ENCODE measurements around the gene GPC6. TPM values are rescaled to one million over a fixed set of nuclear protein-coding genes. Genes with fewer than 3 reads are reported as not detected.

The GPC6 gene
- total and polyA plus RNA-seq, 10 donors = 0.22 to 9.3 (median 4.5) TPM

DNA sequence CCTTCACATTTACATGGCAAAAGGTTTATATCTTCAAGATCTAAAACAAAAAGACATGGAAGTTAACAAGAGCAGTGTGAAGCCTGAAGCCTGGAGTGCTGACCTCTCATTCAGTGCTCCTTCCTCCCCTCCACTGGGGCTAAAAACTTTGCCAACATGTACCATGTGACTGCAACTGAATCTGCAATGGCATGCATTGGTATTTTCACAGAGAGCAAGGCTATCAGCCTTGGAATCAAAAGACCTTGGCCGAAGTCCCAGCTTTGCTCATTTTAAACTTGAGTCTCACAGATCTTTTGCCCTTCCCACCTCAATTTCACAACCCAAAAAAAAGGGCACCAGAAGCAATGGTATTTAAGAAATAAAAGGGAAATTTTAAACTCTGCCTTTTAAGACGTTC, 927.8 kb downstream of the GPC6 start:
- no peak overlapping the region for H3K4me3 ChIP-seq
- H3K9me3 ChIP-seq = no peaks in the 10 kb centered on the region
- intact Hi-C loops (cut with DNase I; ENCODE audit: low total_unique reads) = no loop called here
- peaks cover 0 to 7% (median 0%) of the 10 kb centered on the region in 6 donors for H3K4me1 ChIP-seq
- no peaks in the 10 kb centered on the region for H3K36me3 ChIP-seq
- TF ChIP-seq, protein P1, sequence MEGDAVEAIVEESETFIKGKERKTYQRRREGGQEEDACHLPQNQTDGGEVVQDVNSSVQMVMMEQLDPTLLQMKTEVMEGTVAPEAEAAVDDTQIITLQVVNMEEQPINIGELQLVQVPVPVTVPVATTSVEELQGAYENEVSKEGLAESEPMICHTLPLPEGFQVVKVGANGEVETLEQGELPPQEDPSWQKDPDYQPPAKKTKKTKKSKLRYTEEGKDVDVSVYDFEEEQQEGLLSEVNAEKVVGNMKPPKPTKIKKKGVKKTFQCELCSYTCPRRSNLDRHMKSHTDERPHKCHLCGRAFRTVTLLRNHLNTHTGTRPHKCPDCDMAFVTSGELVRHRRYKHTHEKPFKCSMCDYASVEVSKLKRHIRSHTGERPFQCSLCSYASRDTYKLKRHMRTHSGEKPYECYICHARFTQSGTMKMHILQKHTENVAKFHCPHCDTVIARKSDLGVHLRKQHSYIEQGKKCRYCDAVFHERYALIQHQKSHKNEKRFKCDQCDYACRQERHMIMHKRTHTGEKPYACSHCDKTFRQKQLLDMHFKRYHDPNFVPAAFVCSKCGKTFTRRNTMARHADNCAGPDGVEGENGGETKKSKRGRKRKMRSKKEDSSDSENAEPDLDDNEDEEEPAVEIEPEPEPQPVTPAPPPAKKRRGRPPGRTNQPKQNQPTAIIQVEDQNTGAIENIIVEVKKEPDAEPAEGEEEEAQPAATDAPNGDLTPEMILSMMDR (IDR thresholded peaks at IDR 0.05 in 8 of 11, conservative IDR thresholded peaks at IDR 0.05 in 3 of 11) = no peak
- TF ChIP-seq POLR2AphosphoS5 (IDR thresholded peaks at IDR 0.05) (no peak), POLR2A (IDR thresholded peaks at IDR 0.05) (no peak)
- H3K27me3 ChIP-seq (replicated peaks in 1 of 7) = peaks cover 0 to 4% (median 0%) of the 10 kb centered on the region in 7 donors
- H3K27ac ChIP-seq = peak overlapping the region in 1 of 8 donors; percentile 4
- WGBS, 5 donors = 37 to 57% (median 46%) methylated on average over 2 of the region's 2 CpGs
- DNase-seq = no peak

DNA sequence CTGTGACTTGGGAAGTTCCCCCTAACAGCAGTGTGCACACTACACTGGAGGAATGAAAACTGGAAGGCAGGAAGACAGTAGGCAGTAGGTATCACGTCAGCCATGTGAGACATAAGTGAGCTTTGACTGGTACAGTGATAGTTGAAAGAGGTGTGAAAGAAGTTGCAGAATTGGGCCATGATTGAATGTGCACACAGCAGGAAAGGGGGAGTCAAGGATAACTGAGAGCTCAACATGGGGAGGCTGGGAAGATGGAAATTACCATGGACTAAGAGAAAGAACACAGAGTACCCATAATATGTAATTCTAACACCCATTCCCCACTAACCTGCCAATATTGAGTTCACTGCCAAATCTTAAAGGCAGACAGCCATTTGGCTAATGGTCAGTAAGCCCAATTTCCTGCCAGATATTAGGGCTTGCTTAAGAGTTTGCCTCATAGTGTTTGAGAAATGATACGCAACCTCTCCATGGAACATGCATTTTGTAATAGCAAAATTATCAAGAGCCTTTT, 931.2 kb downstream of the GPC6 start:
- no peak for DNase-seq
- Histone ChIP-seq H3K4me1 (peaks cover 0 to 7% (median 0%) of the 10 kb centered on the region in 6 donors), H3K27me3 (replicated peaks in 1 of 7) (no peaks in the 10 kb centered on the region), H3K4me3 (no peak overlapping the region), H3K36me3 (no peaks in the 10 kb centered on the region), H3K27ac (peak overlapping the region in 2 of 8 donors; percentile 4 to 28), H3K9me3 (peaks cover 0 to 5% (median 0%) of the 10 kb centered on the region in 8 donors)
- TF ChIP-seq POLR2A (IDR thresholded peaks at IDR 0.05) (no peak), POLR2AphosphoS5 (IDR thresholded peaks at IDR 0.05) (no peak)
- TF ChIP-seq, protein P1 (IDR thresholded peaks at IDR 0.05 in 8 of 11, conservative IDR thresholded peaks at IDR 0.05 in 3 of 11) = no peak
- 45 to 81% (median 66%) methylated on average over 2 of the region's 2 CpGs for WGBS, 5 donors
- intact Hi-C loops (cut with DNase I; ENCODE audit: low total_unique reads) = no loop called here

DNA sequence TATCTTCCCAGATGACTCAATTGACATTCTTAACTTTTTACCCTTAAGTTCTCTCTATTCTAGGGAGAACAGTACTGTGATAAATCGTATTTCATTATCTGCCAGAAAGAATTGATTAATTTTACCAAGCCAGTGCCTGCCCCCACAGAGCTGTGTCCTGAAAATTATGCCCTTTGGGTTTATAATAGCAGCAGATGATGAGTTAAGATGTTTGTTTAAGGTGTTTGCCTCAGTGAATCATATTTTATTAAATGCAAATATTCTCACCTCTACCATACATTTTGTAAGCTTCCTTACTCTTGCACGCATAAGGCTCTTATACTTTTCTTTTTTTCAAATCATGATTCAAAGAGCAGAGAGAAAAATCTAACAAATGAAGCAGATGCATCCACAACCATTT, 934.3 kb downstream of the GPC6 start:
- H3K4me3 ChIP-seq = no peak overlapping the region
- H3K4me1 ChIP-seq = no peaks in the 10 kb centered on the region
- intact Hi-C loops (cut with DNase I; ENCODE audit: low total_unique reads) = no loop called here
- peaks cover 0 to 5% (median 0%) of the 10 kb centered on the region in 8 donors for H3K9me3 ChIP-seq
- H3K27me3 ChIP-seq (replicated peaks in 1 of 7) = no peaks in the 10 kb centered on the region
- no peak for DNase-seq
- no peak overlapping the region for H3K27ac ChIP-seq
- H3K36me3 ChIP-seq = no peaks in the 10 kb centered on the region
- TF ChIP-seq POLR2AphosphoS5 (IDR thresholded peaks at IDR 0.05) (no peak), POLR2A (IDR thresholded peaks at IDR 0.05) (no peak)
- TF ChIP-seq, protein P1 (IDR thresholded peaks at IDR 0.05 in 8 of 11, conservative IDR thresholded peaks at IDR 0.05 in 3 of 11) = no peak
- 82 to 94% (median 86%) methylated on average over 2 of the region's 2 CpGs for WGBS, 5 donors

DNA sequence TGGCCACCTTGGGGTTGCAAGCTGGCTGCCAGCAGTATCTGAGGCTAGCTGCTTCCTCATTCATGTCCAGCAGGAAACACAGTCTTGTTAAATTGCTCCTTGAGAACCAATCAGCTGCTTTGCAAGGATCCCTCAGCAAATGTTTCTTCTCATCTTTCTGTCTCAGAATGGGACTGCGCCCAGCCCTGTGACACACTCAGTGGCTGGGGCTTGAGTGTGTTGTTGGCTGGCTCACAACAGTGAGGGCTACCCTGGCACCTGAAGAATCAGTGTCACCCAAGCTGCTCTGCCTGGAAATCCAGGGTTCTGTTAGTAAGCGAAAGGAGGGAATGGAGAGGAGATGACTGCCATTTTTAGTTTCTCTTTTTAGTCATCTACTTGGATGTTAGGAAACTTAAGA, 935.7 kb downstream of the GPC6 start:
- intact Hi-C loops (cut with DNase I; ENCODE audit: low total_unique reads) = no loop called here
- Histone ChIP-seq H3K9me3 (peaks cover 0 to 5% (median 0%) of the 10 kb centered on the region in 8 donors), H3K4me1 (no peaks in the 10 kb centered on the region), H3K4me3 (no peak overlapping the region), H3K27me3 (replicated peaks in 1 of 7) (no peaks in the 10 kb centered on the region), H3K27ac (no peak overlapping the region), H3K36me3 (no peaks in the 10 kb centered on the region)
- TF ChIP-seq, protein P1 (IDR thresholded peaks at IDR 0.05 in 8 of 11, conservative IDR thresholded peaks at IDR 0.05 in 3 of 11) = no peak
- no peak for TF ChIP-seq POLR2A (IDR thresholded peaks at IDR 0.05)
- TF ChIP-seq POLR2AphosphoS5 (IDR thresholded peaks at IDR 0.05) = no peak
- DNase-seq = no peak
- WGBS, 5 donors = 75 to 93% (median 90%) methylated on average over 2 of the region's 2 CpGs
